ENCODE measurements around the gene THSD4.

Gene THSD4

GRCh38 chr15:71191296-71191695 is 76.0 kb downstream of the THSD4 start:
- no peak for TF ChIP-seq CTCF (IDR thresholded peaks at IDR 0.05; ENCODE audit: extremely low read depth, missing control alignments)
- DNase-seq (ENCODE audit: low spot score): no peak

- no peak for DNase-seq (ENCODE audit: low spot score)
- no peak for TF ChIP-seq CTCF (IDR thresholded peaks at IDR 0.05; ENCODE audit: extremely low read depth, missing control alignments)
Measured at GRCh38 chr15:71192816-71193215, 77.5 kb downstream of the THSD4 start.

- no peak for TF ChIP-seq CTCF (IDR thresholded peaks at IDR 0.05; ENCODE audit: extremely low read depth, missing control alignments)
- DNase-seq (ENCODE audit: low spot score): no peak
Measured at GRCh38 chr15:71194286-71194685, 79.0 kb downstream of the THSD4 start.

- no peak for DNase-seq (ENCODE audit: low spot score)
- TF ChIP-seq CTCF (IDR thresholded peaks at IDR 0.05; ENCODE audit: extremely low read depth, missing control alignments): no peak
Measured at GRCh38 chr15:71195242-71195641, 80.0 kb downstream of the THSD4 start.

- no peak for TF ChIP-seq CTCF (IDR thresholded peaks at IDR 0.05; ENCODE audit: extremely low read depth, missing control alignments)
- no peak for DNase-seq (ENCODE audit: low spot score)
Measured at GRCh38 chr15:71197620-71198019, 82.3 kb downstream of the THSD4 start.

GRCh38 chr15:71198846-71199245 is 83.6 kb downstream of the THSD4 start:
- TF ChIP-seq CTCF (IDR thresholded peaks at IDR 0.05; ENCODE audit: extremely low read depth, missing control alignments): no peak
- no peak for DNase-seq (ENCODE audit: low spot score)

- DNase-seq (ENCODE audit: low spot score): no peak
- no peak for TF ChIP-seq CTCF (IDR thresholded peaks at IDR 0.05; ENCODE audit: extremely low read depth, missing control alignments)
Measured at GRCh38 chr15:71199384-71200351, 84.4 kb downstream of the THSD4 start.

Measured in GM20000 (cell line).